Ecto neural progenitor cell (in vitro differentiated cells): ENCODE results near the gene PCDHGA8.
"Not testable (repeated sequence)": the region's sequence is repeated elsewhere in the genome, so short reads cannot be mapped to it uniquely, and the experiment has no call there.

Experiments used
- DNase-seq: peaks from one replicate; pipeline ENCODE4 v3.0.0-alpha.2; 2018; ENCODE audit warnings: low spot score

The PCDHGA8 gene

DNA sequence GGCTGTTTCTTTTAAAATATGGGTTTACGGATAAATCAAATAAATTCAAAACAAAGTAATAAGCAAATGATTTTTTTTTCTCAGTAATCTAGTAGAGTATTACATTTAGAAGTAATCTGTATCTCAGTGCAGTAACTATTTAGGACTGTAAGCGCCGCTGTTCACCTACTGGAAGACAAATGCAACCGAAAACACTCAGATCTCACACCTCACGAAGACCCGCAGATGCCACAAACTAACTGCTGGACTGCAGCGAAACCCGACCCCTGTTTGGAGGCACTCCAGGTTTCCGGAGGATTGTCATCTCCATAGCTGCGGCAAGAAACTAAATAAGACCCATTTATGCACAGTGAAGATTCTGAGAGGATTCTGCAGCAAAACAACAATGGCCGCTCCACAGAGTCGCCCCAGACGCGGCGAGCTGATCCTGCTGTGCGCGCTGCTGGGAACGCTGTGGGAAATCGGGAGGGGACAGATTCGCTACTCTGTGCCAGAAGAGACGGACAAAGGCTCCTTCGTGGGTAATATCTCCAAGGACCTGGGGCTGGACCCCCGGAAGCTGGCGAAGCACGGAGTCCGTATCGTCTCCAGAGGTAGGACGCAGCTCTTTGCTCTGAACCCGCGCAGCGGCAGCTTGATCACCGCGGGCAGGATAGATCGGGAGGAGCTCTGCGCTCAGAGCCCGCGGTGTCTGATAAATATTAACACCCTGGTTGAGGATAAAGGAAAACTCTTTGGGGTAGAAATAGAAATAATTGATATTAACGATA, at the start of gene PCDHGA8:
Gene PCDHGA8 (plus strand): TSS at position 205 of the 770 bp plus-strand sequence. CDS start 181 bp downstream, at position 386.
- DNase-seq = no peak

DNA sequence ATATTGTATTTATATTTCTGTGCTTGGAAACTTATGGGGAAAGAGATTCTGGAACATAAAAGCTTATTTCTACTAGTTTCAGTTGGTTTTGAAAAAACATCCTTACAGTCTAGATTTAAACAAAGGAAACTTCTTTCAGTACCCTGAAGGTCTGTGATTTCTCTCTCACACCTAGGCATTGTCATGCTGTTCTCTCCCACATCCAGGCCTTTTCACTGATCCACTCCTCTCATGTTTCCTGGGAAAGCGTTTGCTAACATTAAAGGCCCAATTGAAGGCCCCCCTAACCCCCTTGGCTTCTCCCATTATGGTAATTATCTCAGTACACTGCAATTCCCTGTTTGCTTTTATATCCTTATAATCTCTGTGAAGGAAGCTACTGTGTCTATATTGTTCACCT, 49.7 kb upstream of the PCDHGA8 start:
- no peak for DNase-seq

DNA sequence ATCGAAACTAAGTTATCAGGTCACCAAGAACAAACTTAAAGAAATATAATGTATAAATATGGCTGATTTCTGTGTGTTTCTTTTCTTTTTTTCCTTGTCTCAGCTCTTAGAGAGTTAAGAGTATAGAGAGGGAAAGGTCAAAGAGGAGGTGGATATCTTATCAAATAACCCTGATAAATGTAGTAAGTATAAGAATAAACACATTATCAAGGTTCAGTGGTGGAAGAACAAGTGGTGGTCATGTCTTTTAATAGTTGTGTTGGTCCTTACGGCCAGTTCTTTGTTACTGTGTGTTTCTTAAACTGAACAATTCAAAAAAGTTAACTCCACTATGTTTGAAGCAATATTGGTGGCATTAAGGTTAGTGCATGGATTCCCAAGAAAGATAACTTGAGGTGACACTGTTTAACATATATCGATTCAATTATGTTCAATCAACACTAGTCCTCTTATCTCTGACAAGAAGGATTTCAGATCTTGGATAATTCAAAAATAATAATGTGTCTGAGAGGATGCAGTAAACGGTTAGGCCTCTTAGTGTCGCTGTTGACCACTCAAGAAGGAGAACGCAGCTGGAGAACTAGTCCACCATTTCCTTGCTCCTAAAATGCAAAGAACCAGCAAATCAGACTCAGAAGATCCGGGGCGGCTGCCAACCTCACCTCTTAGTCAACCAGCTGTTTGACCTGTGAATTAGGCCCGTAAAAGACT, 49.0 kb upstream of the PCDHGA8 start, which contains the start of gene PCDHGA3:
Gene PCDHGA3 (plus strand): TSS at position 588 of the 711 bp plus-strand sequence. CDS start 205 bp downstream, outside the sequence.
- DNase-seq = no peak

DNA sequence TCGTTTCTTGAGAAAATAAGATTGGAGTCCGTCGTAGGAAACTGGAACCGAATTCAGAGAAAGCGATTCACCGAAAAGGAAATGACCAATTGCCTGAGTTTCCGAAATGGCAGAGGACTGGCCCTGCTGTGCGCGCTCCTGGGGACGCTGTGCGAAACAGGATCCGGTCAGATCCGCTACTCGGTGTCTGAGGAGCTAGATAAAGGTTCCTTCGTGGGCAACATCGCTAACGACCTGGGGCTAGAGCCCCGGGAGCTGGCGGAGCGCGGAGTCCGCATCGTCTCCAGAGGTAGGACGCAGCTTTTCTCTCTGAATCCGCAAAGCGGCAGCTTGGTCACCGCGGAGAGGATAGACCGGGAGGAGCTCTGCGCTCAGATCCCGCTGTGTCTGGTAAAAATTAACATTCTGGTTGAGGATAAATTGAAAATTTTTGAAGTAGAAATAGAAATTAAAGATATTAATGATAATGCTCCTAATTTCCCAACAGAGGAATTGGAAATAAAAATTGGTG, 48.4 kb upstream of the PCDHGA8 start:
- no peak for DNase-seq

DNA sequence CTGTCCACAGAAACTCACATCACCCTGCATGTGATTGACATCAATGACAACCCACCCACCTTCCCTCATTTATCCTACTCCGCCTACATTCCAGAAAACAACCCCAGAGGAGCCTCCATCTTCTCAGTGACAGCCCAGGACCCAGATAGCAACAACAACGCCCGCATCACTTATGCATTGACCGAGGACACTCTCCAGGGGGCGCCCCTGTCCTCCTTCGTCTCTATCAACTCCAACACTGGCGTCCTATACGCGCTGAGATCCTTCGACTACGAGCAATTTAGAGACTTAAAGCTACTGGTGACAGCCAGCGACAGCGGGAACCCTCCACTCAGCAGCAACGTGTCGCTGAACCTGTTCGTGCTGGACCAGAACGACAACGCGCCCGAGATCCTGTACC, 47.1 kb upstream of the PCDHGA8 start:
- no peak for DNase-seq

DNA sequence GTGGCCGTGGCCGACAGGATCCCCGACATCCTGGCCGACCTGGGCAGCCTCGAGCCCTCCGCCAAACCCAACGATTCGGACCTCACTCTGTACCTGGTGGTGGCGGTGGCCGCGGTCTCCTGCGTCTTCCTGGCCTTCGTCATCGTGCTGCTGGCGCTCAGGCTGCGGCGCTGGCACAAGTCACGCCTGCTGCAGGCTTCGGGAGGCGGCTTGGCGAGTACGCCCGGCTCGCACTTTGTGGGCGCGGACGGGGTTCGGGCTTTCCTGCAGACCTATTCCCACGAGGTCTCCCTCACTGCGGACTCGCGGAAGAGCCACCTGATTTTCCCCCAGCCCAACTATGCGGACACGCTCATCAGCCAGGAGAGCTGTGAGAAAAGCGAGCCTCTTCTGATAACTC, 46.4 kb upstream of the PCDHGA8 start:
- DNase-seq = not testable (repeated sequence)

DNA sequence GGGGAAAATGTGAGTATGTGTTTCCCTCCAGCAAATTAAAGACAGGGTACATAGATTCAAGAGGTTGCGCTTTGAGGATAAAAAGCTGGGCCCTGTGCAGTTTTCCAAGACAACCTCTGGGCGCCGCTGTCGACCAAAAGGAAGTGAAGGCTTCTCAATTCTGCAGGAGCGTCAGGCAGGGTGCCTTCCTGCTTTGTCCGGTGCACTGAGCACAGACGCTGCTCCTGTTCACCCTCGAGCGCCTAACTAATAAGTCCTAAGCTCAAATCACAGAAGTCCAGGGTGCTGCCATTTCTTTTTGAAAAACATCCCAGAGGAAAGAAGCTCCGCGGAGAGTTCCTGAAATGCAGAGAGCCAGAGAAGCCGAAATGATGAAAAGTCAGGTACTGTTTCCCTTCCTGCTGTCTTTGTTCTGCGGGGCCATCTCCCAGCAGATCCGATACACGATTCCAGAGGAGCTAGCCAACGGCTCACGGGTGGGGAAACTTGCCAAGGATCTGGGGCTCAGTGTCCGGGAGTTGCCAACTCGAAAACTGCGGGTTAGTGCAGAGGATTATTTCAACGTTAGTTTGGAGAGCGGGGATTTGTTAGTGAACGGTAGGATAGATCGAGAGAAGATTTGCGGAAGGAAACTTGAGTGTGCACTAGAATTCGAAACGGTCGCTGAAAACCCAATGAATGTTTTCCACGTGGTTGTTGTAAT, 42.4 kb upstream of the PCDHGA8 start, which contains the start of gene PCDHGB1:
Gene PCDHGB1 (plus strand): TSS at position 183 of the 703 bp plus-strand sequence. CDS start 162 bp downstream, at position 345.
- DNase-seq = peak; percentile 59

DNA sequence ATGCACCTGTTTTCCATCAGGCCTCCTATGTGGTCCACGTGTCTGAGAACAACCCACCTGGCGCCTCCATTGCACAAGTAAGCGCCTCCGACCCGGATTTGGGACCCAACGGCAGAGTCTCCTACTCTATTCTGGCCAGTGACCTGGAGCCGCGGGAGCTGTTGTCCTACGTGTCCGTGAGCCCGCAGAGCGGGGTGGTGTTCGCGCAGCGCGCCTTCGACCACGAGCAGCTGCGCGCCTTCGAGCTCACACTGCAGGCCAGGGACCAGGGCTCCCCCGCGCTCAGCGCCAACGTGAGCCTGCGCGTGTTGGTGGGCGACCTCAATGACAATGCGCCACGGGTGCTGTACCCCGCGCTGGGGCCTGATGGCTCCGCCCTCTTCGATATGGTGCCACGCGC, 40.8 kb upstream of the PCDHGA8 start:
- no peak for DNase-seq

DNA sequence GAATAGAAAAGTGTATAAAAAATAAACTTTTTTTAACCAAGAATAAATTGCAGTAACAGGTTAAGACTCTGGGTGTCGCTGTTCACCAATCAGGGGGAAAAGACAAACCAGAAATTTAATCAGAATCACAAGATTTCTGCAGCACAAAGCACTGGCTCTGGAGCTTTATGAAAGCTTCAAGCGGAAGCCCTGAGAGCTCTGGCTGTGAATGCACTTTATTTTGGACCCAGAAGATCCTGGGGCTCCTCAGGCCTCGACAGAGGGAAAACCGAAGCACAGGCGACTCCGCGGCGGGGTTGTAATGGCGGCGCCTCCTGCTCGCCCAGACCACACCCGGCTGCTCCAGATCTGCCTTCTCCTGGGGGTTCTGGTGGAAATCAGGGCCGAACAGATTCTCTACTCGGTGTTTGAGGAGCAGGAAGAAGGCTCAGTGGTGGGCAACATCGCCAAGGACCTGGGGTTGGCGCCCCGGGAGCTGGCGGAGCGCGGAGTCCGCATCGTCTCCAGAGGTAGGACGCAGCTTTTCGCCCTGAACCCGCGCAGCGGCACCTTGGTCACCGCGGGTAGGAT, 37.4 kb upstream of the PCDHGA8 start, which contains the start of gene PCDHGA4:
Gene PCDHGA4 (plus strand): TSS at position 122 of the 570 bp plus-strand sequence. CDS start 87 bp downstream, at position 209.
- no peak for DNase-seq

DNA sequence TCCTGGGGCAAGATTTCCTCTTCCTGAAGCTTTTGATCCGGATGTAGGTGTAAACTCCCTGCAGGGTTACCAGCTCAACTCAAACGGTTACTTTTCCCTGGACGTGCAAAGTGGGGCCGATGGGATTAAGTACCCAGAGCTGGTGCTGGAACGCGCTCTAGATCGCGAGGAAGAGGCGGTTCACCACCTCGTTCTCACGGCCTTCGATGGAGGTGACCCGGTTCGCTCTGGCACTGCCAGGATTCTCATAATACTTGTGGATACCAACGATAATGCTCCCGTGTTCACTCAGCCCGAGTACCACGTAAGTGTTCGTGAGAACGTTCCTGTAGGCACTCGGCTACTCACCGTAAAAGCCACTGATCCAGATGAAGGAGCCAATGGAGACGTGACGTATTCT, 36.8 kb upstream of the PCDHGA8 start:
- no peak for DNase-seq

DNA sequence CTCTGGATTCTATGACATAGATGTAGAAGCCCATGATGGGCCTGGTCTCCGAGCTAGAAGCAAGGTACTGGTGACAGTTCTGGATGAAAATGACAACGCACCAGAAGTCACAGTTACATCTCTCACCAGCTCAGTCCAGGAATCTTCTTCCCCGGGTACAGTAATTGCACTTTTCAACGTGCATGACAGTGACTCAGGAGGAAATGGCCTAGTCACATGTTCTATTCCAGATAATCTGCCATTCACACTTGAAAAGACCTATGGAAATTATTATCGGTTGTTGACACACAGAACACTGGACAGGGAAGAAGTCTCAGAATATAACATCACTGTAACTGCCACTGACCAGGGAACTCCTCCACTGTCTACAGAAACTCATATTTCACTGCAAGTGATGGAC, 36.3 kb upstream of the PCDHGA8 start:
- no peak for DNase-seq

DNA sequence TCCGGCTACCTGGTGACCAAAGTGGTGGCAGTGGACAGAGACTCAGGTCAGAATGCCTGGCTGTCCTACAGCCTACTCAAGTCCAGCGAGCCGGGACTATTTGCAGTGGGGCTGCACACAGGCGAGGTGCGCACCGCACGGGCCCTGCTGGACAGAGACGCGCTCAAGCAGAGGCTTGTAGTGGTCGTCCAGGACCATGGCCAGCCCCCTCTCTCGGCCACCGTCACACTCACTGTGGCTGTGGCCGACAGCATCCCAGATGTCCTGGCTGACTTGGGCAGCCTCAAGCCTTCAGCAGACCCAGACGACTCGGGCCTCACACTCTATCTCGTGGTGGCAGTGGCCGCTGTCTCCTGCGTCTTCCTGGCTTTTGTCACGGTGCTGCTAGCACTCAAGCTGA, 35.5 kb upstream of the PCDHGA8 start:
- DNase-seq = no peak

DNA sequence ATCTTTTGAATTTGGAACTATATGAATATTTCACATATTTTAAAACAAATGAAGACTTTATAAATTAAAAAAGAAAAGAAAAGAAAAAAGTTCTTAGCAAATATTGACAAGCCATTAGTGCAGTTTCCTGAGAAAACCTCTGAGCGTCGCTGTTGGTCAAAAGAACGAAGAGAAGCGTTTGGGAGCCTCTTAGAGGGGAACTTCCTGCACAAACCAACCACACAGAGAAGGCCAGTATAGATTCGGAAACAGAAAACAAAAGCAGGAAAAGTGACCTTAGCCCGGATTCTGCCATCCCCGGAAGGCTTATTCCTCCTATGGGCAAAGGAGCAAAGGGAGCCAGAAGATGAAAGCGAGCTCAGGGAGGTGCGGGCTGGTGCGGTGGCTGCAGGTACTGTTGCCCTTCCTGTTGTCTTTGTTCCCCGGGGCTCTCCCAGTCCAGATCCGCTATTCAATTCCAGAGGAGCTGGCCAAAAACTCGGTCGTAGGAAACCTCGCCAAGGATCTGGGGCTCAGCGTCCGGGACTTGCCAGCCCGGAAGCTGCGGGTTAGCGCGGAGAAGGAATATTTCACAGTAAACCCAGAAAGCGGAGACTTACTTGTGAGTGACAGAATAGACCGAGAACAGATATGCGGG, 32.5 kb upstream of the PCDHGA8 start, which contains the start of gene PCDHGB2:
Gene PCDHGB2 (plus strand): TSS at position 205 of the 637 bp plus-strand sequence. CDS start 142 bp downstream, at position 347.
- DNase-seq = no peak

DNA sequence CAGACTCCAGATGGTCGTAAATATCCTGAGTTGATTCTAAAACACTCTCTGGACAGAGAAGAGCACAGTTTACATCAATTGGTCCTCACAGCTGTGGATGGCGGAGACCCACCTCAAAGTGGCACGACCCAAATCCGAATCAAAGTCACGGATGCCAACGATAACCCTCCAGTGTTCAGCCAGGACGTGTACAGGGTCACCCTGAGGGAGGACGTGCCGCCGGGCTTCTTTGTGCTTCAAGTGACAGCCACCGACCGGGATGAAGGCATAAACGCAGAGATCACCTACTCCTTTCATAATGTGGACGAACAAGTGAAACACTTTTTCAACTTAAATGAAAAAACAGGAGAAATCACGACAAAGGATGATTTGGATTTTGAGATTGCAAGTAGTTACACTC, 31.7 kb upstream of the PCDHGA8 start:
- no peak for DNase-seq

DNA sequence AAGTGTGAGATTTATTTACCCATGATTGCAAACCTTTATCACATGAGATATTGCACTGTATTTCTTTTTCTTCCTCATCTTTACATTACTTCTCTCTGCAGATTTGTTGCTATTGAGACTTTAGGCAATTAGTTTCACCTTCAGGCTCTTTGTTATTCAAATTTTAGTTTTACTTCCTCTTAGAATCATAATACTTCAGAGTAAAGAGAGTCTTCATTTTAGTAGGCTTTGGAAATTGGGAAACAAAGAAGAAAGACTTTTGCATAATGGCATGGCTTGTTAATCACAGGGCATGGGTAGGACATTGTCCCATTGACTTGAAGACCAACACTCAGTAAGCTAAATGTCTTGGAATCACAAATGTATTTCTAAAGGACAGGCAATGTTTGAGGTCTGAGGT, 29.7 kb upstream of the PCDHGA8 start:
- DNase-seq = no peak

DNA sequence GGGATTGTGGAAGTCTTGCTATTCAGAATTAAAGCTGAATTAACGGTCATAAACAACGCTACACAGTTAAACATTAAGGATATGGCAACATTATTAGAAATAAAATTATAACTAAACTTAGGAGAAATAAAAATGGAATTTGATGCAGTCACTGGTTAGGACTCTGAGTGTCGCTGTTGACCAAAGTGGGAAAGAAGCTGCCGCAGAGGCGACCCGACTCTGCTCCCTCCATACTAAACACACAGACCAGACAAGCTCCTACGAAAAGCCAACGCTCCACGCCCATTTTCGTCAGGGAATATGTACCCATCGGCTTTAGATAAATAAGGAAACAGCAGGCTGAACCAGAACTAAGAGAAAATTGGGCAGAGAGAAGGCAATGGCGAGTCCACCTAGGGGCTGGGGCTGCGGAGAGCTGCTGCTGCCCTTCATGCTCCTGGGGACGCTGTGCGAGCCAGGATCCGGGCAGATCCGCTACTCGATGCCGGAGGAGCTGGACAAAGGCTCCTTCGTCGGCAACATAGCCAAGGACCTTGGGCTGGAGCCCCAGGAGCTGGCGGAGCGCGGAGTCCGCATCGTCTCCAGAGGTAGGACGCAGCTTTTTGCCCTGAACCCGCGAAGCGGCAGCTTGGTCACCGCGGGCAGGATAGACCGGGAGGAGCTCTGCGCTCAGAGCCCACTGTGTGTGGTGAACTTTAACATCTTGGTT, 28.3 kb upstream of the PCDHGA8 start, which contains the start of gene PCDHGA5:
Gene PCDHGA5 (plus strand): TSS at position 211 of the 709 bp plus-strand sequence. CDS start 169 bp downstream, at position 380.
- no peak for DNase-seq

DNA sequence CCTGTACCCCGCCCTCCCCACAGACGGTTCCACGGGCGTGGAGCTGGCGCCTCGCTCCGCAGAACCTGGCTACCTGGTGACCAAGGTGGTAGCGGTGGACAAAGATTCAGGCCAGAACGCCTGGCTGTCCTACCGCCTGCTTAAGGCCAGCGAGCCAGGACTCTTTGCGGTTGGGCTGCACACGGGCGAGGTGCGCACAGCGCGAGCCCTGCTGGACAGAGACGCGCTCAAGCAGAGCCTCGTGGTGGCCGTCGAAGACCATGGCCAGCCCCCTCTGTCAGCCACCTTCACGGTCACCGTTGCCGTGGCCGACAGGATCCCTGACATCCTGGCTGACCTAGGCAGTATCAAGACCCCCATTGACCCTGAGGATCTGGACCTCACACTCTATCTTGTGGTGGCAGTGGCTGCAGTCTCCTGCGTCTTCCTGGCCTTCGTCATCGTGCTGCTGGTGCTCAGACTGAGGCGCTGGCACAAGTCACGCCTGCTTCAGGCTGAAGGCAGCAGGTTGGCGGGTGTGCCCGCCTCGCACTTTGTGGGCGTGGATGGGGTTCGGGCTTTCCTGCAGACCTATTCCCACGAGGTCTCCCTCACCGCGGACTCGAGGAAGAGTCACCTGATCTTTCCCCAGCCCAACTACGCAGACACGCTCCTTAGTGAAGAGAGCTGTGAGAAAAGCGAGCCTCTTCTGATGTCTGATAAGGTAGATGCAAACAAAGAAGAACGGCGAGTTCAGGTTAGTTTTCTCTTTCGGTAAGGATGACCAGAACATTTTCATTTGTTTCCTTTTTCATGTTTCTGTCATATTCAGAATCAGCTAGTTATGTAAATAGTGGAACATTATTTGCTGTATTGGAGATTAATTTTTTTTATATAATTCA, 26.2 kb upstream of the PCDHGA8 start:
- DNase-seq = no peak

DNA sequence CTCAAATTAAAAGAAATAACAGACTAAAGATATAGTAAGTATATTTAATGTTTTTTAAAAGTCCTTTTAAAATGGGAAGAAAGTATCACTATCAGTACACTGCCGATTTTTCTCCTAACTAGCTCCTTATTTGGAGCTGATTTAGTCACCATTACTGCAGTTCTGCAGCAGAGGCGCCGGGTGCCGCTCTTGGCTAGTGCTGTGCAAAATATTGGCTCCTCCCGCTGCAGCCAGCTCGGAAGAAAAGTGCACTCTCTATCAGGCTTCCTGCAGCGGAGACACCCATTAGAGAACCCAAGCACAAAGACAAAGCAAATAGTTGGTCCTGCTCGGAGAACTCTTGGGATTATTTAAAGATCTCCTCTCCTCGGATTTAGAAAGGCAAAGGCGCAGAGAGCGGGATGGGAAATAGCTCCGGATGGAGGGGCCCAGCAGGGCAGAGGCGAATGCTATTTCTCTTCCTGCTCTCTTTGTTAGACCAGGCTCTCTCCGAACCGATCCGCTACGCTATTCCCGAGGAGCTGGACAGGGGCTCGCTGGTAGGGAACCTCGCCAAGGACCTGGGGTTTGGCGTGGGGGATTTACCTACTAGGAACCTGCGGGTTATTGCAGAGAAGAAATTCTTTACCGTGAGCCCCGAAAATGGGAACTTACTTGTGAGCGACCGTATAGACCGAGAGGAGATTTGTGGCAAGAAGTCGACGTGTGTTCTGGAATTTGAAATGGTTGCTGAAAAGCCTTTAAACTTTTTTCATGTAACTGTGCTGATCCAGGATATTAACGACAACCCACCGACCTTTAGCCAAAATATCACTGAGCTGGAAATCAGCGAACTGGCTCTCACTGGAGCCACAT, 22.2 kb upstream of the PCDHGA8 start, which contains the start of gene PCDHGB3:
Gene PCDHGB3 (plus strand): TSS at position 249 of the 855 bp plus-strand sequence. CDS start 153 bp downstream, at position 402.
- DNase-seq = no peak
